ENCODE data around the gene F2. TPM values are rescaled to one million over a fixed set of nuclear protein-coding genes. Genes with fewer than 3 reads are reported as not detected.

Gene F2
- total RNA-seq = not detected in 2 replicates

GRCh38 chr11:46719048-46719542 lies at the start of gene F2:
Gene F2 (plus strand): TSS chr11:46719213. CDS start chr11:46719236, 23 bp downstream.

GRCh38 chr11:46700241-46701077 lies 18.6 kb upstream of the F2 start, which contains the start of the genes ARHGAP1 and ZNF408:
Gene ARHGAP1 (minus strand): TSS chr11:46700619. CDS start chr11:46696107, 4,512 bp downstream.
Gene ZNF408 (plus strand): TSS chr11:46701031. CDS start chr11:46701048, 17 bp downstream.

Other genes with a start within 250 kb of the F2 start
- gene AMBRA1, start 125.2 kb upstream of the F2 start, total RNA-seq = 14.6 and 29.0 TPM in 2 replicates
- 4.8 and 5.9 TPM in 2 replicates for gene HARBI1, start 102.0 kb upstream of the F2 start, total RNA-seq
- gene ATG13, start 101.7 kb upstream of the F2 start, total RNA-seq = 61.2 and 75.2 TPM in 2 replicates
- gene ARHGAP1, start 18.6 kb upstream of the F2 start, total RNA-seq = 45.7 and 85.3 TPM in 2 replicates
- 9.3 and 10.1 TPM in 2 replicates for gene ZNF408, start 18.2 kb upstream of the F2 start, total RNA-seq
- gene CKAP5, start 127.1 kb downstream of the F2 start, total RNA-seq = 55.8 and 109 TPM in 2 replicates
- gene LRP4, start 199.3 kb downstream of the F2 start, total RNA-seq = 8.6 and 12.5 TPM in 2 replicates
- gene CSTPP1, start 217.5 kb downstream of the F2 start, total RNA-seq = 14.3 and 21.1 TPM in 2 replicates

All from smooth muscle cell of the umbilical artery (primary cell).